Neuronal stem cell (in vitro differentiated cells): ENCODE measurements around the gene FAM83B.

Experiments used
- DNase-seq: peaks from one replicate; pipeline ENCODE4 v3.0.0-alpha.2; 2013; ENCODE audit warnings: low spot score
- H2AFZ ChIP-seq: one replicate; pipeline ENCODE4 v1.6.1; 2013; ENCODE audit warnings: mild to moderate bottlenecking, low read length, inconsistent platforms
- H2AK5ac ChIP-seq: 2 replicates; pipeline ENCODE4 v1.6.1; 2013; ENCODE audit warnings: low read depth, mild to moderate bottlenecking, inconsistent platforms, low read length, moderate library complexity, mixed read lengths
- H2BK120ac ChIP-seq: 2 replicates; pipeline ENCODE4 v1.6.1; 2013; ENCODE audit warnings: low read depth, mild to moderate bottlenecking, inconsistent platforms, low read length, moderate library complexity, mixed read lengths
- H2BK12ac ChIP-seq: one replicate; pipeline ENCODE4 v1.6.1; 2013; ENCODE audit warnings: low read length, inconsistent platforms
- H2BK15ac ChIP-seq: 2 replicates; pipeline ENCODE4 v1.6.1; 2013; ENCODE audit warnings: mild to moderate bottlenecking, low read length, inconsistent platforms, mixed read lengths
- H2BK5ac ChIP-seq: one replicate; pipeline ENCODE4 v1.6.1; 2013; ENCODE audit warnings: inconsistent platforms, mild to moderate bottlenecking, low read length, moderate library complexity
- H3K14ac ChIP-seq: one replicate; pipeline ENCODE4 v1.6.1; 2013; ENCODE audit warnings: low read length, inconsistent platforms
- H3K18ac ChIP-seq: 2 replicates; pipeline ENCODE4 v1.6.1; 2013; ENCODE audit warnings: low read length, inconsistent platforms
- H3K23ac ChIP-seq: 2 replicates; pipeline ENCODE4 v1.6.1; 2013; ENCODE audit warnings: low read depth, mild to moderate bottlenecking, mixed read lengths, low read length, inconsistent platforms; ENCODE audit not compliant: poor library complexity
- H3K27ac ChIP-seq: replicated peaks from 3 replicates; pipeline ENCODE4 v1.5.1; 2013; ENCODE audit warnings: low read length, inconsistent platforms
- H3K27me3 ChIP-seq, 3 experiments: 2 replicates each; pipeline ENCODE4 v1.6.1; 2013; ENCODE audit warnings: low read length in 3 of 3, mild to moderate bottlenecking in 2 of 3, inconsistent platforms in 1 of 3, low read depth in 1 of 3, mixed read lengths in 1 of 3, moderate library complexity in 1 of 3; ENCODE audit not compliant: control insufficient read depth in 3 of 3, insufficient read depth in 3 of 3
- H3K36me3 ChIP-seq, 2 donors: replicated peaks in 1 of 2; 2 replicates each; pipeline ENCODE4 v1.6.1; 2013; ENCODE audit warnings: low read length in 2 of 2; ENCODE audit not compliant: control insufficient read depth in 2 of 2, insufficient read depth in 2 of 2
- H3K4ac ChIP-seq: 2 replicates; pipeline ENCODE4 v1.6.1; 2013; ENCODE audit warnings: inconsistent platforms, mild to moderate bottlenecking, low read length, moderate library complexity
- H3K4me1 ChIP-seq, 2 donors: 1 replicate in 1 of 2; 2 replicates in 1 of 2; pipeline ENCODE4 v1.6.1; 2013; ENCODE audit warnings: low read length in 2 of 2, low read depth in 1 of 2; ENCODE audit not compliant: control insufficient read depth in 2 of 2, insufficient read depth in 1 of 2
- H3K4me2 ChIP-seq: one replicate; pipeline ENCODE4 v1.6.1; 2013; ENCODE audit warnings: mild to moderate bottlenecking, low read length, inconsistent platforms; ENCODE audit not compliant: insufficient read depth, poor library complexity, severe bottlenecking
- H3K4me3 ChIP-seq, 2 donors: 2 replicates each; pipeline ENCODE4 v1.5.1; 2013; ENCODE audit warnings: low read length in 2 of 2, mild to moderate bottlenecking in 2 of 2, inconsistent platforms in 1 of 2, moderate library complexity in 1 of 2
- H3K79me1 ChIP-seq: one replicate; pipeline ENCODE4 v1.6.1; 2013; ENCODE audit warnings: low read depth, mild to moderate bottlenecking, inconsistent platforms, low read length, moderate library complexity
- H3K9ac ChIP-seq: one replicate; pipeline ENCODE4 v1.6.1; 2013; ENCODE audit warnings: mild to moderate bottlenecking, low read depth, low read length, inconsistent platforms; ENCODE audit not compliant: poor library complexity
- H3K9me3 ChIP-seq, 2 donors: replicated peaks in 1 of 2; 2 replicates each; pipeline versions ENCODE3 to v1.6.1; 2013; ENCODE audit warnings: low read length in 2 of 2, mild to moderate bottlenecking in 2 of 2, inconsistent platforms in 1 of 2, low read depth in 1 of 2, mixed read lengths in 1 of 2, moderate library complexity in 1 of 2; ENCODE audit not compliant: control insufficient read depth in 2 of 2, insufficient read depth in 1 of 2
- H4K8ac ChIP-seq: one replicate; pipeline ENCODE4 v1.6.1; 2013; ENCODE audit warnings: low read depth, mild to moderate bottlenecking, inconsistent platforms, low read length, moderate library complexity
- H4K91ac ChIP-seq: one replicate; pipeline ENCODE4 v1.6.1; 2013; ENCODE audit warnings: low read length, low read depth, mild to moderate bottlenecking, inconsistent platforms; ENCODE audit not compliant: poor library complexity
- WGBS, 2 donors: extraction: QIAGEN DNeasy Blood & Tissue Kit; methylation state at CpG; one replicate each; pipeline ENCODE4 v1.1.7; 2013; ENCODE audit warnings: missing lambda C conversion rate in 2 of 2, mixed read lengths in 1 of 2; ENCODE audit not compliant: insufficient read length in 2 of 2, insufficient replicate concordance in 1 of 2; ENCODE audit errors: extremely low coverage in 2 of 2; 5-methylcytosine and 5-hydroxymethylcytosine counted together

The FAM83B gene

GRCh38 chr6:54860739-54861138 lies 14.2 kb downstream of the FAM83B start:
- H3K9me3 ChIP-seq = no peaks in the 10 kb centered on the region
- DNase-seq = no peak
- H3K27ac ChIP-seq = no peak overlapping the region

GRCh38 chr6:54861905-54862616 lies 15.5 kb downstream of the FAM83B start:
- Histone ChIP-seq H3K9ac (no peak overlapping the region), H3K9me3 (no peaks in the 10 kb centered on the region), H3K36me3 (no peaks in the 10 kb centered on the region), H3K4me3 (no peak overlapping the region), H3K4me2 (no peak overlapping the region), H4K91ac (no peak overlapping the region), H3K27me3 (no peaks in the 10 kb centered on the region), H3K14ac (no peak overlapping the region), H3K4ac (no peak overlapping the region), H2AK5ac (no peak overlapping the region), H2BK5ac (no peak overlapping the region), H3K23ac (no peak overlapping the region), H2BK15ac (peak overlapping the region; percentile 9), H3K4me1 (peaks cover 0 to 5% of the 10 kb centered on the region in 2 donors), H2BK120ac (no peak overlapping the region), H4K8ac (no peak overlapping the region), H3K79me1 (no peaks in the 10 kb centered on the region), H3K18ac (no peak overlapping the region), H2BK12ac (no peak overlapping the region), H2AFZ (no peak overlapping the region), H3K27ac (no peak overlapping the region)
- DNase-seq = no peak
- WGBS, 2 donors = no CpG with 5 or more reads among the region's 10 CpGs

More at GRCh38 chr6:54860739-54861138, 14.2 kb downstream of the FAM83B start:
- Histone ChIP-seq H4K8ac (no peak overlapping the region), H3K4me2 (no peak overlapping the region), H3K23ac (no peak overlapping the region), H3K36me3 (no peaks in the 10 kb centered on the region), H3K4me3 (no peak overlapping the region), H3K4ac (no peak overlapping the region), H3K27me3 (no peaks in the 10 kb centered on the region), H3K79me1 (no peaks in the 10 kb centered on the region), H4K91ac (no peak overlapping the region), H2BK120ac (no peak overlapping the region), H3K18ac (no peak overlapping the region), H3K9ac (no peak overlapping the region), H3K4me1 (peaks cover 0 to 5% of the 10 kb centered on the region in 2 donors), H2BK5ac (no peak overlapping the region), H2AFZ (no peak overlapping the region), H2BK15ac (no peak overlapping the region), H3K14ac (no peak overlapping the region), H2AK5ac (no peak overlapping the region), H2BK12ac (no peak overlapping the region)
- no CpG with 5 or more reads among the region's 5 CpGs for WGBS, 2 donors

GRCh38 chr6:54864272-54864671 lies 17.7 kb downstream of the FAM83B start:
- Histone ChIP-seq H4K91ac (no peak overlapping the region), H3K27me3 (no peaks in the 10 kb centered on the region)
- no CpG with 5 or more reads among the region's 2 CpGs for WGBS, 2 donors

GRCh38 chr6:54865091-54865631 lies 18.6 kb downstream of the FAM83B start:
- Histone ChIP-seq H2AK5ac (no peak overlapping the region), H2BK15ac (no peak overlapping the region), H4K91ac (no peak overlapping the region), H3K4me2 (no peak overlapping the region), H3K9ac (no peak overlapping the region), H3K27ac (no peak overlapping the region), H3K4me3 (no peak overlapping the region), H4K8ac (no peak overlapping the region), H3K4me1 (peaks cover 0 to 5% of the 10 kb centered on the region in 2 donors), H3K27me3 (no peaks in the 10 kb centered on the region), H3K79me1 (no peaks in the 10 kb centered on the region), H3K9me3 (no peaks in the 10 kb centered on the region), H3K14ac (no peak overlapping the region), H2AFZ (peak overlapping the region; percentile 34), H3K18ac (no peak overlapping the region), H2BK12ac (no peak overlapping the region), H3K4ac (no peak overlapping the region), H3K36me3 (no peaks in the 10 kb centered on the region), H2BK120ac (no peak overlapping the region), H3K23ac (no peak overlapping the region), H2BK5ac (no peak overlapping the region)
- WGBS, 2 donors = no CpG with 5 or more reads among the region's 5 CpGs
- DNase-seq = no peak

More at GRCh38 chr6:54864272-54864671, 17.7 kb downstream of the FAM83B start:
- H2AFZ ChIP-seq = no peak overlapping the region
- no peak overlapping the region for H2AK5ac ChIP-seq
- no peak for DNase-seq
- no peak overlapping the region for H3K4me3 ChIP-seq
- H4K8ac ChIP-seq = no peak overlapping the region
- H2BK12ac ChIP-seq = no peak overlapping the region
- no peaks in the 10 kb centered on the region for H3K79me1 ChIP-seq
- H3K18ac ChIP-seq = no peak overlapping the region
- no peak overlapping the region for H3K14ac ChIP-seq
- H3K4me2 ChIP-seq = no peak overlapping the region
- no peak overlapping the region for H3K27ac ChIP-seq
- H2BK15ac ChIP-seq = no peak overlapping the region
- no peak overlapping the region for H2BK5ac ChIP-seq
- H3K9ac ChIP-seq = no peak overlapping the region
- no peak overlapping the region for H2BK120ac ChIP-seq
- H3K4ac ChIP-seq = no peak overlapping the region
- H3K23ac ChIP-seq = no peak overlapping the region
- H3K9me3 ChIP-seq = no peaks in the 10 kb centered on the region
- no peaks in the 10 kb centered on the region for H3K36me3 ChIP-seq
- peaks cover 0 to 5% of the 10 kb centered on the region in 2 donors for H3K4me1 ChIP-seq
